PC-3 (cell line): ENCODE data around the gene ALX3.

Experiments
- EZH2 ChIP-seq: fragments of 300-600 bp; sonication (generic); IDR thresholded peaks from one replicate; pipeline ENCODE4 v1.6.1; 2017; ENCODE audit warnings: antibody characterized with exemption, mild to moderate bottlenecking, low read length; ENCODE audit not compliant: unreplicated experiment
- TF ChIP-seq, protein P1 (sequence below): fragments of 300-600 bp; sonication (generic); conservative IDR thresholded peaks from 2 replicates; pipeline ENCODE4 v1.5.1; 2017; ENCODE audit warnings: antibody characterized with exemption, low read depth, mild to moderate bottlenecking, low read length

DNA sequence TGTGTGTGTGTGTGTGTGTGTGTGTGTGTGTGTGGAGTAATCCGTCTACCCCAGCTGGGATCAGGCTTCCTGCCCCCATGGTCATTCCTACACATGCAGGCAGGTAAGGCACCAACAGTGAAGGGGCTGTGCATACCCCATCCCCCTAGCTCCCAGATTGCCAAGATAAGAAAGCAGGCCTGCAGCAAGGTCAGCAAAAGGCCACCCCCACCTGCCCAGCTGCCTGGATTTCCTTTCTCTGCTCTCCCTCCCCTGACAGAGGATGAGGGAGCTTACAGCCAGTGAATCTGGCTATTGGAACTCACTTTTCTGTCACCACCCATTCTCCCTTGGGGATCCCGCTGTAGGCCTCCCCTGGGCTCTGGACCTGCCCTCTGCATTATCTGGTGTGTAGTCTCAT is 7.9 kb downstream of the ALX3 start:
- TF ChIP-seq, protein P1, sequence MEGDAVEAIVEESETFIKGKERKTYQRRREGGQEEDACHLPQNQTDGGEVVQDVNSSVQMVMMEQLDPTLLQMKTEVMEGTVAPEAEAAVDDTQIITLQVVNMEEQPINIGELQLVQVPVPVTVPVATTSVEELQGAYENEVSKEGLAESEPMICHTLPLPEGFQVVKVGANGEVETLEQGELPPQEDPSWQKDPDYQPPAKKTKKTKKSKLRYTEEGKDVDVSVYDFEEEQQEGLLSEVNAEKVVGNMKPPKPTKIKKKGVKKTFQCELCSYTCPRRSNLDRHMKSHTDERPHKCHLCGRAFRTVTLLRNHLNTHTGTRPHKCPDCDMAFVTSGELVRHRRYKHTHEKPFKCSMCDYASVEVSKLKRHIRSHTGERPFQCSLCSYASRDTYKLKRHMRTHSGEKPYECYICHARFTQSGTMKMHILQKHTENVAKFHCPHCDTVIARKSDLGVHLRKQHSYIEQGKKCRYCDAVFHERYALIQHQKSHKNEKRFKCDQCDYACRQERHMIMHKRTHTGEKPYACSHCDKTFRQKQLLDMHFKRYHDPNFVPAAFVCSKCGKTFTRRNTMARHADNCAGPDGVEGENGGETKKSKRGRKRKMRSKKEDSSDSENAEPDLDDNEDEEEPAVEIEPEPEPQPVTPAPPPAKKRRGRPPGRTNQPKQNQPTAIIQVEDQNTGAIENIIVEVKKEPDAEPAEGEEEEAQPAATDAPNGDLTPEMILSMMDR, result no peak
- TF ChIP-seq EZH2, result no peak
